OCI-LY3 (cell line): ENCODE results near the gene CXCL14.

Source experiments
- CTCF ChIP-seq: fragments of 200-600, 300-600 bp; sonication (generic); IDR thresholded peaks from 2 replicates; pipeline ENCODE4 v1.5.1; 2014; ENCODE audit warnings: antibody characterized with exemption, low read length, low read depth
- EZH2phosphoT487 ChIP-seq: fragments of 200-600 bp; shearing (Covaris generic); IDR thresholded peaks from 2 replicates; pipeline ENCODE4 v1.6.1; 2018; ENCODE audit warnings: antibody characterized with exemption, mixed run types, low read depth

- no peak for TF ChIP-seq CTCF
- no peak for TF ChIP-seq EZH2phosphoT487
These were observed 45.5 kb downstream of the CXCL14 start for GRCh38 chr5:135533334-135533733.
